HG02981 (cell line): ENCODE results near the gene FBLN2.

Experiments used
- ATAC-seq: cut with Tn5 transposase; IDR thresholded peaks from one replicate; pipeline ENCODE4 v1.9.1; 2021; ENCODE audit warnings: mild to moderate bottlenecking, moderate library complexity; ENCODE audit not compliant: unreplicated experiment

FBLN2 gene

GRCh38 chr3:13563911-13564310 is 15.0 kb downstream of the FBLN2 start:
- ATAC-seq: no peak

GRCh38 chr3:13564751-13565560 is 16.0 kb downstream of the FBLN2 start:
- ATAC-seq: no peak

GRCh38 chr3:13565581-13566452 is 16.9 kb downstream of the FBLN2 start:
- ATAC-seq: no peak

DNA sequence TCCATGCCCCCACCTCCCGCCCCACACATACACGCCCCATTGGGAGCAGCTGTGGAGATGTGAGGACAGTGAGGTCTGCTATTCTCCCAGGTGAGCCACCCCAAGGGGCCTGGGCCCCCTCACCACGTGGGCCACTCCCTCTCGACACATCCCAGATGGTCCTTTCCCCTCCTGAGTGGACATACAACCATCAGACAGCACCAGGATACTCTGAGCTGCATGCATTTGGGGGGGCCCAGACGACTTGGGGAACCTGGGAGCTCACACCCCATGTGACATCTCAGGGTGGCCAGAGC is 17.5 kb downstream of the FBLN2 start:
- ATAC-seq: no peak

DNA sequence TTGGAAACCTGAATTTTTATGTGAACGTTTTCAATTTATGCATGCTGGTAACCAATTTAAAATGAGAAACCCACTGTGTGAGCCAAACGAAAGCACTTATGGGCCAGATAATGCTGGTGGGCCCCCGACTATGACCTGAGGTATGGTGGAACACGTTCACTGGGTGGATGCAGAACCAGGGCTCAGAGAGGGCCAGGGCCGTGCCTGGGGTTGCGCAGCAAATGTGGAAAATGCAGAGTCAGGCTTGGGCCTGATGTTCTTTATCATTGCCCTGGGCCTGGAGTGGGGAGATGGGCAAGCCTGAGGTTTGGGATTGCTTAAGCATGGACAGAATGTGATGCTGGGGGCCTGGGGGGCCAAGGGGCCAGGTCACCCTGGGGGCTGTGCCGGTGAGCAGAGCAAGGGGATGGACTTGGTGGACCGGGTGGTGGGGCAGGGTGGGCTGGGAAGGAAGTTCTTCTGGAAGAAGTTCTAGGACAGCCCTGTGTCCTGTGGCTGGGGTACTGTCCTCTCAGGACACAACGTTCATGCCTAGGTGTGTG is 17.9 kb downstream of the FBLN2 start:
- no peak for ATAC-seq

GRCh38 chr3:13567684-13568514 is 19.0 kb downstream of the FBLN2 start:
- ATAC-seq: no peak

DNA sequence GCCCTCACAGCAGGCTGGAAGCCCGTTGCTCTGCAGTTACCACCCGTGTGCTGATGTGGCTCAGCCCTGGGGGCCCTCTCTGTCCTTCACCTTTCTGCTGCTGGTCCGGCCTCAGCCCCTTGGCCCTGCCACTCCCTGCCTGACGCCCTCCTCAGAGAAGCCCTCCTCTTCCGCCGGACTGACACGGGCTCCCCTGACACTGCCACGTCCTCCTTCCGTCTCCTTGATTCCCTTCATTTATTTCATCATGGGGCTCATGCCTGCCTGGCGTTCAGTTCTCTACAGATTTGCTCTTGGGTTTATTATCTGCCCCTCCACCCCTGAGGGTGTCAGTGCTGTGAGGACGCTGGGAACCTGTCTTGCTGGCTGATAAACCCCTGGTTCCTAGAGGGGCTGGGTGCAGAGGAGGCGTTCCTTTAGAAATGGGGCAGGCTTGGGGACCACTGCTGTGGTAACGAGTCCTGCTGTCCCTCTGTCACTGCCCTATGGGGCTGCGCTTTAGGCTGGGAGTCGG is 19.6 kb downstream of the FBLN2 start:
- no peak for ATAC-seq

DNA sequence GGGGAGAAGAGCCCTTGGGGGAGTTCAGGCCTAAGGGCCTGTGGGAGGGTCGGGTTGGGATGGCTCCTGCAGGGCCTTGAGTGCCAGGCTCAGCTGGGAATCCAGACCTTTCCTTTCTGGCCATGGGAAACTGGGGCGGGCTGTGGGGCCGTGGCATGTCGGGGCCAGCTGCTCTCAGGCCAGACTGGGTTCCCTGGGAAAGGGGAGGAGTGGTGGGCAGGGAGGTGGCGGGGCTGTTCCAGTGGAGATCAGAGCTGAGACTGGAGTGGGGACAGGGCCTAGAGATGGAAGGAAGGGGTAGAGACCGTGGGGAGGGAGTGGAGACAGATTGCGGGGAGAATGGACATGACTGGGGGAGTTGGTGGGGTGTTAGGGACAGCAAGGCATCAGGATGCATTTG is 20.3 kb downstream of the FBLN2 start:
- no peak for ATAC-seq

- ATAC-seq: no peak
Measured at GRCh38 chr3:13569641-13570390, 20.9 kb downstream of the FBLN2 start.

DNA sequence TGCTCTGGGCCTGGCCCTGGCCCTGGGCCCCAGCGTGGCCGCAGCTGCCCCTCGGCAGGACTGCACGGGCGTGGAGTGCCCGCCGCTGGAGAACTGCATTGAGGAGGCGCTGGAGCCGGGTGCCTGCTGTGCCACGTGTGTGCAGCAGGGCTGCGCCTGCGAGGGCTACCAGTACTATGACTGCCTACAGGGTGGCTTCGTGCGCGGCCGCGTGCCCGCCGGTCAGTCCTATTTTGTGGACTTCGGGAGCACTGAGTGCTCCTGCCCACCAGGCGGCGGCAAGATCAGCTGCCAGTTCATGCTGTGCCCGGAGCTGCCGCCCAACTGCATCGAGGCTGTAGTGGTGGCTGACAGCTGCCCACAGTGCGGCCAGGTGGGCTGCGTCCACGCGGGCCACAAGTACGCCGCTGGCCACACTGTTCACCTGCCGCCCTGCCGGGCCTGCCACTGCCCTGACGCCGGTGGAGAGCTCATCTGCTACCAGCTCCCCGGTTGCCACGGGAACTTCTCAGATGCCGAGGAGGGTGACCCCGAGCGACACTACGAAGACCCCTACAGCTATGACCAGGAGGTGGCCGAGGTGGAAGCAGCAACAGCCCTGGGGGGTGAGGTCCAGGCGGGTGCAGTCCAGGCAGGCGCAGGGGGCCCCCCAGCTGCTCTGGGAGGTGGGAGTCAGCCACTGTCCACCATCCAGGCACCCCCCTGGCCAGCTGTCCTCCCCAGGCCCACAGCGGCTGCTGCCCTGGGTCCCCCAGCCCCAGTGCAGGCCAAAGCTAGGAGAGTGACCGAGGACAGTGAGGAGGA is 21.7 kb downstream of the FBLN2 start:
- ATAC-seq: no peak

DNA sequence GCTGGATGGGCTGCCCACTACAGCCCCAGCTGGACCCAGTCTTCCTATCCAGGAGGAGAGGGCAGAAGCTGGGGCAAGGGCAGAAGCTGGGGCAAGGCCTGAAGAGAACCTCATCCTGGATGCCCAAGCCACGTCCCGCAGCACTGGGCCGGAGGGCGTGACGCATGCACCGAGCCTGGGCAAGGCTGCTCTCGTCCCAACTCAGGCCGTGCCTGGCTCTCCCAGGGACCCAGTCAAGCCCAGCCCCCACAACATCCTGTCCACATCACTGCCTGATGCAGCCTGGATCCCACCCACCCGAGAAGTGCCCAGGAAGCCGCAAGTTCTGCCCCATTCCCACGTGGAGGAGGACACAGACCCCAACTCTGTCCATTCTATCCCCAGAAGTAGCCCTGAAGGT is 22.3 kb downstream of the FBLN2 start:
- no peak for ATAC-seq

DNA sequence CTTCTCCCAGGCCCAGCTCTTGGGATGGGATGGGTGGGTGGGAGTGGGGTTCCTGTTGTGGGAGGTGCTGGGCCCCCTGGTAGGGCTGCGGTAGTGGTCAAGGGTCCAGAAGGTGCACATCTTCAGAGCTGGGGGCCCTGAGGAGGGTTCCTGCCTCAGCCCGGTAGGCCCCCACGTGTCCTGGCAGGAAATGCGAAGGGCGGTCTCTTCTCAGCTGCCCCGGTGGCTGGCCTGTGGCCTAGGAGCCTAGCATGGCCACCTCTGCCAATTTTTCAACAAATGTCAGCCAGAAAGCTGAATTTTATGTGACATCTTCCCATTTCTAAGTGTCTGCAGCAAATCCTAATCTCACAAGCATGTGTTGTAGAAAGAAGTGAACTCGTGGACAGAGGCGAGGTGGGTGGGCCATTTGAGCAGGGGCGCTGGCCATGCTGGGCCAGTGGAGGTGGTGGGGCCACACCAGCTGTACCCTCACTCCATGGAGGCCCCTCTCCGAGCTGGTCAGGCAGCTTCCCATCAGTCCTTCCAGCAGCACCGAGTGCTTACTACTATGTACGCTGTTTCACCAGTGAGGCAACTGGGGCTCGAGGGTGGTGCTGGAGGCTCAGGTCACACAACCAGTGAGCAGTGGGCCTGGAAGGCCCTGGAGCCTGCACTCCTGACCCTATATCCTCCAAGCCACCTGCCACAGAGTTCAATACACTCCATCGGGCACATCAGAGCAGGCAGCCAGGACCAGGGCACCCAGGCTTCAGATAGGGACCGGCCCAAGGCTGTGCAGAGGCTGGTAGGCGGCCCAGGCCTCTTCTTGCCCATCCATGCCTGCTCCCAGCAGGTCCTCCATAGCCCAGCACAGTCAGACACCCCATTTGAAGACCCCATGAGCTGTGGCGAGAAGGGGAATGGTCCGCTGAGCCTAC is 23.2 kb downstream of the FBLN2 start:
- ATAC-seq: no peak

DNA sequence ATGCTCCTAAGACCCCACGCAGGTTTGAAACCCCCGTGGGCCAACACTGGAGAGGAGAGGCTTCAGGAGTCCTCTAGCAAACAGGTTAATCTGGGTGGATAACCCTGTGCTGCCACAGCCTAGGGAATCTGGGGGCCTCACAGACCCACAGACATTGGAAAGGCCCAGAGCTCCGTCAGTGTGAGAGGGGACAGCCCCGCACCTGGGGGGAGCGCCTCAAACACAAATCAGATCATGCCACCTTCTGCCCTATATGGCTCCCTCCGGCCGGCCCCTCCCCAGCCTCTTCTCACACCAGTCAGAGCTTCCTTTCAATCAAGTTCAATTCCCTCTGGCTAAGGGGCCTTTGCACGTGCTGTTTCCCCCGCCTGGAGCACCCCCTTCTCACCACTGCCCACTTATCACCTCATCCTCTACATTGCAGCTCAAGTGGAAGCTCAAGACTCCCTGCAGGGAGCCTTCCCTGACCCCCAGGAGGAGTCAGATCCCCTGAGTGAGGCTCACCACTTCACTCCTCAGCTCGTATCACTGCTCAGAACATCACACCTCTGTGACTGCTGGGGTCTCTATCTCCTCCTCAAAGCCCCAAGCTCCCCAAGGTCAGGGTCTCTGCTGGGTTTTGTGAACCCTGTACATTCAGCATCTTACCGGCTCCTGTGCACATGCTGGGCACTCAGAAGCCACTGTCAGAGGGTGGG is 24.1 kb downstream of the FBLN2 start:
- no peak for ATAC-seq

DNA sequence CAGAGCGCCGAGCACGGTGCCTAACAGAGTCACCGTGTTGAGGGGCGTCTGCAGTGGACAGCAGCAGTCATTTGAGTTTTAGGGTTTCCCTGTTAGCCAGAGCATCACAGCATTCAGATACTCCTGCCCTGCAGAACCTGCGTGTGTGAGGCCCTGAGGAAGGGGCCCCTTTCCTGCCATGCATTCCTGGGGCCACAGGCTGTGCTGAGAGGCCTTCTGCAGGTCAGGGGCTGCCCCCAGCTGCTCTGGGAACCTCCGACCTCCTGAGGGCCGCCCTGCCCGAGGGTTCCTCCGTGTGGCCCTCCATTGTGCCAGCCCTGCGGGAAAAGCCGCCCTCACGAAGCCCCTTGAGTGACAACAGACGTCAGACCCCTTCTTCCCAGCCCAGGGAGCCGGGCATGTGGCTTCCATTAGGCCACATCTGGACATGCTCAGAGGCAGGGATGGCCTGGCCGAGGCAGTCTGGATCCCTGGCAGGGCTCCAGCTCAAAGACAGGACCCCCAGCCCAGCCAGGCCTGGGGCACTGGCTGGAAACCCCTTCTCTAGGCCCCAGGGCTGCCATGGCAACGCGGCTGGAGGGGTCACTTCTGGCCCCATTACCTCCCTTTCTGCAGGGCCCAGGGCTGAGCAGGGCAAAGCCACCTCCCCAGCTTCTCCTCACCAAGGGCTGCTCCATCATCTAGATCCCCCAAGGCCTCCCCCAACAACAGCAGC is 25.3 kb downstream of the FBLN2 start:
- no peak for ATAC-seq

DNA sequence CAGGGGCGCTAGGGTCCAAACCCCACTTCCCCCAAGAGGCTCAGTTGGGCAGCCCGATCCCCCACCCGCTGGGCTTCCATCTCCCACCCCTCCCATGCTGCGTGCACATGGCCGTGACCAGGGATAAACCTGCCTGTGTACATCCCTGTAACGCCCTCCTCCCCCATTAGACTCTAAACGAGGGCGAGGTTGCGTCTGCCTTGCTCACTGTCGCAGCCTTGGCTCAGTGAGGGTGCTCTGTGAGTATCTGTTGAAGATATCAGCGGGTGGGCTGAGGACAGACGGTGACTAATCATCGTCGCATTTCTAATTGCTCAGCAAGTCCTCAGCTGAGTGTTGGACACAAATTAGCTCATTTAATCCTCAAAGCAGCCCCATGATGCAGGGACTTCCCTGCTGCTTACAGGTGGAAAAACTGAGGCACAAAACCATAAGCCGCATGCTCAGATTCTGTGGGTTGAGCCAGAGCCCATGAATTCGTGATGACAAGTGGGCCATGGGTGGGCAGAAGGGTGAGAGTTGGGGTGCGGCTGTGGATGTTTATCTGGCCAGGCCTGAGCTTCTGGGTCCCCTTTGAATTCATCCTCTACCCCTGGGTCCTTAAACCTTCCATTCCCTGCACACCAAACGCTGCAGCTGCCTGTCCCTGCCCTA is 26.0 kb downstream of the FBLN2 start:
- ATAC-seq: no peak

DNA sequence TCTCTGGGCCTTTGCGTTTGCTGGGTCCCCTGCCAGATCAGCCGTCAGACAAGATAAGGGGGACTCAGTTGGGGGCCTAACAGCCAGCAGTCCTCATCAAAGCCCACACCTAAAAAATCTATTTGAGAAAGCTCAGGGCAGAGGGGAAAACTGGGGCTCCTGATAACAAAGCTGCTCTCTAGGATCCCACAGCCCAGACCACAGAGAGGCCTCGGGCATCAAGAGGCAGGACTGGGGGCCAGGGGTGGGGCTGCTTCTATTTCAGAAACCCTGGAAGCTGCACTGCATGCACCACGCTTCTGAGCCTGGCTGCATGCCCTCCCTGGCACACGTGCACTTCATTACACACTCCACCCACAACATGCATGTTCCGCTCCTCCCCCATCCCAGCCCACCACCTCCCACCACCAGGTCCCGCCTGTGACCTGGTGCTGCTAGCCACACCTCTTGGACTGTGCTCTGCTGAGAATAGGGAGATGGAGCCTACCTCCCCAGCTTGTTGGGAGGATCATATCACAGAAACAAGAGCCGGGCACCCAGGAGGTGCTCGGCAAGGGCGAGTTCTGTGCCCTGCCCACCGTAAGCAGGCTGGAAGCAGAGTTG is 26.6 kb downstream of the FBLN2 start:
- no peak for ATAC-seq
